HG03139 (cell line): ENCODE measurements around the gene DTX1.

ENCODE experiments used
- ATAC-seq: cut with Tn5 transposase; IDR thresholded peaks from one replicate; pipeline ENCODE4 v1.9.1; 2021; ENCODE audit not compliant: unreplicated experiment

DTX1 gene

DNA sequence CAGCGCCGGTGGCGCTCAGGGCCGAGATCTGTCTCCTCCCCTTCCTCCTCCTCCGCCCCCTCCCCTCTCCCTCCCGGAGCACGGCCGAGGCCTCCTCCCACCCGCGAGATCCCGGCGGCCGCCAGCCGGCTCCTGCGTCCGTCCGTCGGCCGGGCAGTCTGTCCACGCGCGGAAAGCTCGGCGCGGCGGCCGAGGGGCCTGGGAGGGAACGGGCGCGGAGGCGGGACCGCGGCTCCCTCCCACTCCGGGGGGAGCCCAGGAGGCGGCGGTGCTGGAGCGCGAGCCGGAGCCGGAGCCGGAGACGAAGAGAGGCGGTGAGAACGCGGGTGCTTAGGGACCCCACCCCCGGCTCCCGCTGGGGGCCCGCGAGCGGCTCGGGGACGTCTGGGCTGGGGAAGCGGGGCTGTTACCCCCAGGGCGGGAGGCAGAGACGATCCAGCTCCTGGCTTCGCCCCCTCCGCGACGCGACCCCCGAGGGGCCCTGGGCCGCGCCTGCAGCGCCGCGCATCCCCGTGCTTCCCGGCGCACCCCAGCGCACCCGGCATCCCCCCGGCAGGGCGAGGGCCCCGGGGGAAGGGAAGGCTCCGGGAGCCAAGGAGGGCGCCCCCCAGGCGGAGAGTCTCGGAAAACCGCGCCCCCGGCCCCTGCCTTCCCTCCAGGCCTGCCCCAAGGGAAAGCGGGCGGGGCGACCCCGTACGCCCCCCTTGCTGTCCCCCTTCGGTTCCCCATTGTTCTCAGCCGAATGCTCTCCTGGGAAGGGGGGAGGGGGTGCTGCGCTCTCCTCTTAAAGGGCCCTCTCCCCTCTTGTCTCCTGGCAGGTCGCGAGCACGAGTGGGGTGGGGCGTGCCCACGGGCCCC is at the start of gene DTX1:
TSS of gene DTX1 (plus strand) at position 100 of the 858 bp plus-strand sequence. CDS start 1,463 bp downstream, outside the sequence.
- no peak for ATAC-seq

DNA sequence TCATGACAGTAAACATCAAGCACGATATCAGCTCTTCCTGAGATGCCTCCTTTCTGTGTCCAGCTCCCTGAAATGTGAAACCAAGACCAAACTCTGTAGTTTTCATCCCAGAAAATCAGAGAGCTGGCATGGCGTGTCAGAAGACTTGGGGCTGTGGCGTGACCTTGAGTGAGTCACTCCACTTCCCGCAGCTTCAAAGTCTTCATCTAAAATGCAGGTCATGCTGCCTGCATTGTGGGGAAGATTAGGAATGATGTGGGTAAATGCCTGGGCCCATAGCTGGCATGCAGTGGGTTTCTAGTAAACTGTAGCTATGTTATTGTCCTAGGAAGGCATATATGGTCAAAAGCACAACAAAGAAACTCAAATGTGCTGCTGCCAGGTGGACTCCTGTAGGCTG is 49.4 kb upstream of the DTX1 start:
- ATAC-seq = no peak

DNA sequence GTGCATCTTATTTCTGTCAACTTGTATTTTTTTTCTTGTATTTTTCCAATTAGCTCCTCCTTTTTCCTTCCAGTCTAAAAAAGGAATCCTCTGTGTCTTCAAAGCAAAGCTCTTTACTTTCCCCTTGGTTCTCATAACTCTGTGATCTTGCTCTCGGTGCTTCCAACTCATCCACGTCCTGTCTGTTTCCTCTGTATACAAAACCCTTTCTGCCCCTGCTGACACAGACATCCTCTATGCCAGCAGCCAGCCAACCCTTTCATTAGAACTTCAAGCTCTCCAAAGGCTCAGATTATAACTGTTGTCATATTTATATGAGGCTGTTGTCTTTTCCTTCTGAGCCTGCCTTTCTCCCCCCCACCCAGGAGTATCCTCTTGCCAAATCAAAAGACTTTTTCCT is 45.8 kb upstream of the DTX1 start:
- ATAC-seq = no peak

DNA sequence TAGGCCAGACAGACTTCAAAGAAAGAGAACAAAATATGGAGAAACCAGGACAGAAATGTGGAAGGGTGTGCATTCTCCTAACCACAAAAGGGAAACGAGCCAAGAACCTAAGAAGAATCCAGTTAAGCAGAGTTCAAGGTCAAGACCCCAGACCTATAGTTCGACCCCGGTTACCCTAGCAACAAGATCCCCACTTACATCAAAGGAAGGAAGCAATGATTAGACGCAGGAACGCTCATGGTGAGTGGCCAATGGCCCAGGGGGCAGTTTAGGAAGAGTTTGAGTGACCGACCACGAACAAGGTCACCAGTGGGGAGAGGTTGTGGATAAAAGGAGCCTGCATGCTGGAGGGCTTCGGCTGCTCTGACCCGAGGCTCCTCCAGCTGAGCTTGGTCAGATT is 42.0 kb upstream of the DTX1 start:
- no peak for ATAC-seq

DNA sequence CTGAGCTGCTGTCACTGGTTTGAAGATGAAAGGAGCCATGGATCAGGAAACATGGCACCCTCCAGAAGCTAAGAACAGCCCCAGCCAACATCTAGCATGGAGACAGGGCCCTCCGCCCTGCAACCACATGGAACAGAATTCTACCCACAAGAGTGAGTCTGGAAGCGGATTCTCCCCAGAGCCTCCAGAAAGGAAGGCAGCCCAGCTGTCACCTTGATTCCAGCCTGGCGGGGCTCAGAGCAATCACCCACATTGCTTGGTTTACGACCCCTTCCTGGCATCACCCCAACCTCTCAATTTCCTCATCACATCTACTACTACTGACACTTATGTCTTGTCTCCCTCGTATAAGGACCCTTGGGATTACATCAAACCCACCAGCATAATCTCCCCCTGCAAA is 39.7 kb upstream of the DTX1 start:
- ATAC-seq = no peak

DNA sequence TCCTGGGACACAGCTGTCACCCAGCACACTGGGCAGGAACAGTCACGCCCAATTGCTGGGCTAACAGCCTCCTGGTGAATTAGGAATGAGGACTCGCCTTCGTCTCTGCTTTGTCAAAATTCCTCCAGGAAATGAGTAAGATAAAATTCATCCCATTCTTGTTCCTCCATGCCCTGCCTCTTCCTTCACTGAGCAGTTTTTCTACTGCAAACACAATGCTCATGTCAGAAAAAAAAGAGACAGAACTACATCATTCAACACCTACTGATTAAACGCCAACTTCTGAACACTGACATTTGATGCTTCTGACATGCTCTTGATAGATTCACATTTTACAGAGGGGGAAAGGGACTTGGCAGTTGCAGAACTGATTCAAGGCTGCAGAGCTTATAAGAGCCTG is 37.5 kb upstream of the DTX1 start:
- ATAC-seq = no peak

DNA sequence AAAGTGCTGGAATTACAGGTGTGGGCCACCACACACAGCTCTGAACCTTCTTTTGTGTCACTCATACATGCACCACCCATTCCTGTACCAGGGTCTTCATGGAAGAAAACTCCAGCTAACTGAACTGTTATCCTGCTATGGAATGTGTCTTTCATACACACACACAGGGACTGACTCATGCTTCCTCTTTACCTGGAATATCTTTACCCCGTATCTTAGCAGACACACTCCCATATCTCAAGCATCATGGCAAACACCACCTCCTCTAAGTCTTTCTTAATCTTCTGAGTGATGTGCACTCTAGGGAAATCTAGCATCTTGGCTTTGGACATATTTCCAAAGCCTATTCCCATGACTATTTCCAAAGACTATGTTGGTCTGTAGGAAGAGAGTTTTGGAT is 35.0 kb upstream of the DTX1 start:
- ATAC-seq = no peak

DNA sequence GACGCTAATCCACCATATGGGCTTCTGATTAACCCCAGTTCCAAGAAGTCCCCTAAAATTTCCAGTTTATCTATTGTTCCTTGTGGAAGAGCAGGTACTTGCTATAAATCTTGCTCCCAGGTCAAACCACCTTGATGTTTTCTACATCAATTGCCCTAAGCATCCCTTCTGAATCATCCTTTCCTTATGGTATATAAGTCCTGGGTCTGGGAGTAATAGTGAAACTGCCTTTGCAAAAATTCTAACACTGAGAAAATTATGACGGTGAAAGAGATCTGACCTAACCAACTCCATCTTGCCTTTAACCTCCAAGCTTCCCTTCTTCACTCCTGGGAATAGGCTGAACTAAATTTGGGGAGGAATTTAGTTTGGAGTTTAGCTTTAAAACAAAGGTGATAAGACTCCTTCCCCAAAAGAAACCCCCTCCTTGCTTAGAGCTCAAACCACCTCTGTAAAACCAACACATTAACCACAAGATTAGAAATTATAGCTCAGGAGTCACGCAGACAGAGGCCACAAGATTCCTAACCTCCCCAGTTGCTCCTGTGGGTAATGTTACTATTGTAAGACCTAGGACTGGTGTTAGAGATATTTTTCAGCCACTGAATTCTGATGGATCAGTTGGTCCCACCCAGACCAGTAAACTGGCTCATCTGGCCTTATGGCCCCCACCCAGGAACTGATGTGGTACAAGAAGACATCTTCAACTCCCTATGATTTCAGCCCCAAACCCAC is 33.8 kb upstream of the DTX1 start:
- ATAC-seq = no peak

DNA sequence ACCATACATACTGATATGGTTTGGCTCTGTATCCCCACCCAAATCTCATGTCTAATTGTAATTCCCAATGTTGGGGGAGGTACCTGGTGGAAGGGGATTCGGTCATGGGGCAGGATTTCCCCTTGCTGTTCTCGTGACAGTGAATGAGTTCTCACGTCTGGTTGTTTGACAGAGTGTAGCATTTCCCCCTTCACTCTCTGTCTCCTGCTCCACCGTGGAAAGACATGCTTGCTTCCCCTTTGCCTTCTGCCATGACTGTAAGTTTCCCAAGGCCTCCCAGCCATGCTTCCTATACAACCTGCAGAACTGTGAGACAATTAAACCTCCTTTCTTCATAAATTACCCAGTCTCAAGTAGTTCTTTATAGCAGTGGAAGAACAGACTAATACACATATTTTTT is 28.8 kb upstream of the DTX1 start:
- no peak for ATAC-seq

DNA sequence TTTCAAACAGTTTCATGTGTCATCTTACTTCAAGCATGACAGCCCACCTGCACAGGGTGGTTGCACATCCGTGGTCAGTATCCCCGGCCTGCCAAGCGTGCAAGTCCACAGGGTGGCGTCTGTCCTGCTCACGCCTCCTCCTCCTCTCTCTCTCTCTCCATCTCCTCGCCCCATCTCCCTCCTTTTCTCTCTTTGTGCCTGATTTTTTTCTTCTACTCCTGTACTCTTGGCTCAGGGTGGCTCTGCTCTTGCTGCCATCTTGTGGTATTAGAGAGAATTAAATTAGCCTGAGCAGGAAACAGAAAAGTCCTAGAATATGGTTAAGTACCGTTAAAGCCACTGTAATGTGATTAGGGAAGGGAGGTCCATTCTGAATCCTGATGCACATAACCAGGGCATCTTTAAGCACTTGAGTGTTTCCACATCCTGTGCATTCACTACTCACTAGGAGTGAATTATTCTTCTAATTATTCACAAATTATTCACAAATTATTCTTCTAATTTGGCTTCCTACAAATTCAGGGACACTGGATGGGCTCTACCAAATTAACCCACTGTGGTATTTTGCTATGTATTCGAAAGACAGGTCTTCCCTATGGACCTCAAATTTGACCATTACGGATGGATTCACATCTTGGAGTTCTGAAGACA is 25.5 kb upstream of the DTX1 start:
- no peak for ATAC-seq

DNA sequence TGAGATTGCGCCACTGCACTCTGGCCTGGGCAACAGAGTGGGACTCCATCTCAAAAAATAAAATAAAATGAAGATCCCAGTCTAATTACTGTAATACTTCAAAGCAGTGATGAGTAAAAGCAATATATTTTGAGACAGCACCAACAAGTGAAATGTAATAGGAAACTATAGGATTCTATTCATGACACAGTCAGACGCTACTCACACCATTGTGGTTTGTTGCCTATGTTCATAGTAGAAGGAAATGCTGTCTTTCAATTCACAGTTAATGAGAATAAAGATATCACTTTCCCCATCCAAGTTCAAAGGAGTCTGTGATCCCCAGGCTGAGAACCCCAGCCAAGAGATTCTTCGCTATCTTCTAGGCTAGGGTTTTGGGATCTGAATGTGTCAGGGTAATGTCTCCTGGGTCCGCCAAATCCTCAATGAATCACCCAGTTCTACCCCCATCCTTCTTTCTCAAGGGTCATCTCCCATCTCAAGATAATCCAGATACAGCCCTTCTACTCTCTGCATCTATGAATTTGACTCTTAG is 16.6 kb upstream of the DTX1 start:
- no peak for ATAC-seq

DNA sequence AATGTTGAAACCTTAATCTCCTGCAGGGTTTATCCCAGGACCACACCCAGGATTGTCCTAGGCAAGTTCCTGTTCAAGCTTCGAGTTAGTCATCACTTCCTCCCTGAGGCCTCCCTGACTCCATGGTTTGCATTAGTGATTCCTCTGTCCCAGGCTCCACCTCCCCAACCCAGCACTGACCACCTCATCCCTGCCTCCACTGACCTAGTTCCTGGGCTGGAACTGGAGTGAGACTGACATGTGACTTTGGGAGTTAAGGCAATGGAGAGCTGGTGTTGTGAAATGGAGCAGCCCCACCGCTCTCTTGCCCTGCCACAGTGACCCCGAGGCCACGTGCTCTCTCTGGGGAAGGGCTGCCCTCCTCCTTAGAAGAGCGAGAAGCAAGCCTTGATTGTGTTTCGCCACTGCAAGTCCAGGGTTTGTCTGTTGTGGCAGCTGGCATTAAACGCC is 15.8 kb upstream of the DTX1 start:
- no peak for ATAC-seq

DNA sequence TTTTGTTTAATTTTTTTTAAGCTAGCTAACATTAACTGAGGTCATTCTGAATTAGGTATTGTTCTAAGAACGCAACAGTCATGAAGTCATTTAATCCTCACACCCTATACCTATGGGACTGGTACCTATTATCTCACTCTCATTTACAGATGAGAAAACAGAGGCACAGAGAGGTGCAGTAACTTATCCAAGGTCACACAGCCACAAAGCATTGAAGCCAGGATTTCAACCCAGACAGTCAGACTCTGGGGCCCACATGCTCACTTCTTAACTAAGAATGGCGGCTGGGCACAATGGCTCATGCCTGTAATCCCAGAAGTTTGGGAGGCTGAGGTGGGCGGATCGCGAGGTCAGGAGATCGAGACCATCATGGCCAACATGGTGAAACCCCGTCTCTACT is 15.0 kb upstream of the DTX1 start:
- no peak for ATAC-seq

DNA sequence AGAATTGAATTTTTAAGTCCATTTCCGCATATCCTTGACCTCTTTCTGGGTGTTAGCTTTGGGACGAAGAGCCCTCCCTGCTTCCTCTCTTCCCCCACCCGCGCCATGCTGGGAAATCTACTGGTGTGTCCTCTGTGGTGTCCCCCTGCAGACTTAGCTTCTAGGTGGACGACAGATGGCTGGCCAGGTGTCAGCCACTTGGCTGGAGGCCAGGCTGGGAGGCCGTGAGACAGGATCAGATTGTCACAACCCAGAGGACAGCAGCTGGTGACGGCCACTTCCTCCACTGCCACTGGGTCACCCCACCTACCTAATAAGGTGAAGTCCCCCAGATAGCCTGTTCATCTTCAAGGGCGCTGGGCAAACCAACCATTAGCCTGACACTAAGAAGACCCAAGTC is 13.3 kb upstream of the DTX1 start:
- no peak for ATAC-seq

DNA sequence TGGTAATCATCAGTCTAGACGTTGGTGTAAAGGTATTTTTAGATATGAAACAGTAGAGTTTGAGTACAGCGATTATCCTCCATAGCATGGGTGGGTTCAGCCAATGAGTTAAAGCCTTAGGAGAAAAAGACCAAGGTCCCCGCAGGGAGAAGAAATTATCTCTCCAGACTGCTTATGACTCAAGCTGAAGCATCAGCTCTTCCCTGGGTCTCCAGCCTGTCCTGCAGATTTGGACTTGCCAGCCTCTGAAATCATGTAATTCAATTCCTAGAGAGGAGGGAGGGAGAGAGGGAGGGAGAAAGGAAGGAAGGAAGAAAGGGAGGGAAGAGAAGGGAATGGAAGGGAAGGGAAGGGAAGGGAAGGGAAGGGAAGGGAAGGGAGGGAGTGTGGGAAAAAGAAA is 12.0 kb upstream of the DTX1 start:
- no peak for ATAC-seq

DNA sequence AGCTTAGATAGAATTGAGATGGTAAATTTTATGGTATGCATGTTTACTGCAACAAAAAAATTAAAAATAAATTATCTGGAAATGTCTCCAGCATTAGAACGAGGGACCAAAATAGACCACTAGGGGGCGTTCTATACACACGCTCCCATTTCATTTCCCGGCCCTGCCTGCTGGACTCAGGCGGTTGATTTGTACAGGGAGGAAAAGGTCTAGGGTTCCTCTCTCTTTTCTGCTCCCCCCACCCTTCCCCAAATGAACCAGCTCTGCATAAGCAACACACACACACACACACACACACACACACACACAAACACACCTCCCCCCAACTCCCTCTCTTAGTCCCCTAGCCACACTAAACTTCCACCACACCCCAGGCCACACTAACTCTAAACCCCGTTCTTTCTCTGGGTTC is 7.8 kb upstream of the DTX1 start:
- no peak for ATAC-seq

DNA sequence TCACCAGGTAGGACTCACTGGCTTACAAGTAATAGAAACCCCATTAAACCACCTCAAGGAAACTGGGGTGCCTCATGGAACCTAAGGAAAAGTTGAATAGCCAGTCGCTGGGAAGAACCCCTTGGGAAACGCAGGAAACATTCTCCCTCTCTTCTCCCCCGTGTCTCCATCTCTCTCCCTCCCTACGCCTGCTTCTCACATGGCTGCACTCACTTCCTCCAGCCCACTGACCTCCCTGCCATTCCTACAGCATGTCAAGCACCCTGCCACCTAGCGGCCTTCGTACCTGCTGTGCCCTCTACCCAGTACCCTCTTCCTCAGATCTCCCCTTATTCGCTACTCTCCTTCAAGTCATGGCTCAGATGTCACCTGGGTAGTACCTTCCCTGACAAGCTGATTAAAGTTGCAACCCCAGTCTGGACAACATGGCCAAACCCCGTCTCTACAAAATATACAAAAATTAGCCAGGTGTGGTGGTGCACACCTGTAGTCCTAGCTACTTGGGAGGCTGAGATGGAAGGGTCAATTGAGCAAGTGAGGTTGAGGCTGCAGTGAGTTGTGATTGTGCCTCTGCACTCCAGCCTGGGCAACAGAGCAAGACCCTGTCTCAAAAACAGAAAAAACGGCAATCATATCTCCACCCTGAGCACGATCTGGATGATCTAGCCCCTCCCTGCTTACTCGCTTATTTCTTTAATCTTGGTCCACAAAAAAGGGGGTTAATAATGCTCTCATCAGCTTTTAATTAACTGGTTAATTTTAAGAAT is 6.4 kb upstream of the DTX1 start:
- ATAC-seq = no peak

DNA sequence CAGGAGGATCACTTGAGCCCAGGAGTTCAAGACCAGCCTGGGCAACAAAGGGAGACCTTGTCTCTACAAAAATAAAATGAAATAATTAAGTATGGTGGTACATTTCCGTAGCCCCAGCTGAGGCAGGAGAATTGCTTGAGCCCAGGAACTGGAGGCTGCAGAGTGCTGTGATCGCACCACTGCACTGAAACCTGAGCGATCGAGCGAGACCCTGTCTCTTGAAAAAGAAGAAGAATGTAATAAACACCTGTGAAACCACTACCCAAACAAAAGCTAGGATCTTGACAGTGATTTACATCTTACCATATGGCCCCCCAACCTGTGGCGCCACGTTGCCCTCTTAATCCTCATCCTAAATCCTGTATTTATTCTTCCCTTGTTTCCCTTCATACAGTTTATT is 5.7 kb upstream of the DTX1 start:
- ATAC-seq = no peak

DNA sequence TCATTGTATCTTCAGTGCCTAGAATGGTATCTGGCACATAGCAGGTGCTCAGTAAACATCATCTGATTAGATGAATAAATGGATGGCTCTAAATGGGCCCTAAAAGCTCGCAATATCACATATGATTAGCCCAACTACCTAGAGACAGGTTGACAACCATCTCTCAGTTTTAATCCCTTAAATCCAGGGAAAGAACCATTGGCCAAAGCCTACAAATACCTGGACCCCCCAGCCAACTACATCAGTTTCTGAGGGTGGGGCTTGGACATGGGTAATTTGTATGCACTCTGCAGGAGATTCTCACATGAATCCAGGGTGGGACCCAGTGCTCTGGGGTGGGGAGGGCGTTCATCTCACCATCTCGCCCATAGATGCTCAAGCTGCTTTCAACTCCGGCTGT is 4.8 kb upstream of the DTX1 start:
- ATAC-seq = no peak

DNA sequence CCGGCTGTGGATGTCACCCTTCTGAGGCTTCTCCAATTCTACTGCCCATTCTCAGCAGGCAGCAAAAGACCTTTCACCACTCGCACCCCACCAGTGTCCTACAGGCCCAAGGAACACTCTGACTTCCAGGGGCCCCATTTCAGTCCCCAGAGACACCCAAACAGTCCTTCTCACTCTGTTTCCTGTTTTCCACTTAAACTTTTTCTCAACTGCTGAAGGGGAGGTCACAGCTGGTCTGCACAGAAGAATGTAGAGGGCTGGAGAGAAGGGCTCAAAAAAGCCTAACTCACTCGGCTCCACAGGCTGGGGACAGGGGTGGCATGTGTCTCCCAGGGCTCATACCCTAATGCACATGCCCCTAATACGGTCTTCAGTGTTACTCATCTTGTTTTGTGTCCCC is 4.2 kb upstream of the DTX1 start:
- no peak for ATAC-seq

DNA sequence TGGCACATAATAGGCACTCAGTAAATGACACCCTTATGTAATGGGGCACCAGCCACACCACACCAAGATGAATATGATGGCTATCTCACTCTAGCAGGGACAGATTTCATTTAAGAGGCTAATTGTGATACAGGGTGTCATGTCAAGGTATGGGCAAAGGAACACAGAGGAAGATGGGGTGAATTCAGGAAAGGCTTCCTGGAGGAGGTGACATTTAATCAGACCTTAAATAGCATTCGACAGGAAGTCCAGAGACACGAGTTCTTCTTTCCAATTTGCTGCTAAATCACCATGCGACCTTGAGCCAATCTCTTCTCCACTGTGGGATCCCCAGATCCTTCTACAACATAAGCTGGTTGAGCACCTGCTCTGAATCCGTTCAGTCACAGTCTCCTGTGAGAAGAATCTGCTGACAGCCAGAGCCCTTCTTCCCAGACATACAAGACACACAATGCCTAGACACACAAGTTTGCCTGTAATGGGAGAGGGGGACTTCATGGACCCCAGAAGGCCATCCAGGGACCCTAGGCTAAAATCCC is 1.5 kb upstream of the DTX1 start:
- no peak for ATAC-seq
